Measurements from ENCODE around the gene MACROD2. TPM values are rescaled to one million over a fixed set of nuclear protein-coding genes. Genes with fewer than 3 reads are reported as not detected.

Gene MACROD2
- total RNA-seq, 1 experiment from 2014 or later, result 3.7 TPM

DNA sequence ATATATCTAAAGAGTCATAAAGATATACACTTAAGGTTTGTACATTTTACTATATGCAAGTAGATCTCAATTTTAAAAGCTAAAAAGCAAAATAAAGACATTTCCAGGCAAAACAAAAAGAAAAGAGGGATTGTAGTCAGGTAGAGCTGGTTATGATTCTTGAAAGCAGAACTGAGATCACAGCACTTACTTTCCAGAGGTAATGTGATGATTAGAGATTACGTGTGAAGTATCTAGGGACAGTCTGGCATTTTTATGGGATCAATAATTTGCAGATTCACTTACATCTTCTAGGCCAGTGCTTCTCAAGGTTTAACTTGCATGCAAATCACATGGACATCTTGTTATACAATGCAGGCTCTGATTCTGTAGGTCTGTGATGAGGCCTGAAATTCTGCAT, 1982.4 kb downstream of the MACROD2 start:
- no TSS peak for BruUV-seq (replicated peaks)
- Histone ChIP-seq H3K36me3 (ENCODE audit: control insufficient read depth in 1 of 2, insufficient read depth in 2 of 2, low read length in 2 of 2) (no peaks in the 10 kb centered on the region), H3K27me3 (ENCODE audit: insufficient read depth, low read length) (no peaks in the 10 kb centered on the region), H3K4me2 (ENCODE audit: low read length) (no peak overlapping the region), H3K9me2 (ENCODE audit: insufficient read depth) (no peaks in the 10 kb centered on the region), H3K4me1 (ENCODE audit: control insufficient read depth in 1 of 2, insufficient read depth in 2 of 2, low read length in 2 of 2) (no peaks in the 10 kb centered on the region), H3K27ac (ENCODE audit: low read depth, low read length) (no peak overlapping the region), H3K4me3 (replicated peaks in 1 of 2; ENCODE audit: low read depth in 1 of 2, low read length in 2 of 2) (no peak overlapping the region), H4K20me1 (ENCODE audit: insufficient read depth) (no peaks in the 10 kb centered on the region), H3K9ac (ENCODE audit: low read length) (no peak overlapping the region), H3K79me2 (ENCODE audit: insufficient read depth, low read length) (no peaks in the 10 kb centered on the region), H3K9me3 (ENCODE audit: control insufficient read depth in 1 of 2, insufficient read depth in 1 of 2, low read depth in 1 of 2, low read length in 2 of 2) (peaks cover 0 to 4% of the 10 kb centered on the region in 2 experiments; a peak in 1 of 4 replicates), H2AFZ (ENCODE audit: low read depth, low read length, poor library complexity, severe bottlenecking) (no peak overlapping the region)
- intact Hi-C loops (cut with micrococcal nuclease), result no loop called here
- CTCF ChIA-PET, result no interaction called here
- TF ChIP-seq TCF7L2 (IDR thresholded peaks at IDR 0.05; ENCODE audit: borderline replicate concordance, extremely low read depth, insufficient read depth, insufficient read length) (no peak), CEBPB (IDR thresholded peaks at IDR 0.05; ENCODE audit: low read depth) (no peak), SRF (IDR thresholded peaks at IDR 0.05; ENCODE audit: low read depth) (no peak), POLR2A (IDR thresholded peaks at IDR 0.05; ENCODE audit: borderline replicate concordance, extremely low read depth, insufficient read depth, insufficient read length) (no peak), EGR1 (IDR thresholded peaks at IDR 0.05; ENCODE audit: low read depth) (no peak), SIN3A (IDR thresholded peaks at IDR 0.05; ENCODE audit: low read depth) (no peak), YY1 (IDR thresholded peaks at IDR 0.05; ENCODE audit: extremely low read depth, insufficient replicate concordance, low read depth, low read length) (no peak), RAD21 (IDR thresholded peaks at IDR 0.05; ENCODE audit: low read depth) (no peak), ZFX (IDR thresholded peaks at IDR 0.05) (no peak), POLR2AphosphoS5 (IDR thresholded peaks at IDR 0.05; ENCODE audit: low read depth, low read length) (no peak), FOSL1 (IDR thresholded peaks at IDR 0.05; ENCODE audit: low read depth) (no peak), ELF1 (IDR thresholded peaks at IDR 0.05; ENCODE audit: borderline replicate concordance, low read depth) (no peak), JUND (IDR thresholded peaks at IDR 0.05) (no peak), CBX3 (IDR thresholded peaks at IDR 0.05; ENCODE audit: low read depth) (no peak), SP1 (IDR thresholded peaks at IDR 0.05; ENCODE audit: low read depth) (no peak)
- TF ChIP-seq, protein P1, sequence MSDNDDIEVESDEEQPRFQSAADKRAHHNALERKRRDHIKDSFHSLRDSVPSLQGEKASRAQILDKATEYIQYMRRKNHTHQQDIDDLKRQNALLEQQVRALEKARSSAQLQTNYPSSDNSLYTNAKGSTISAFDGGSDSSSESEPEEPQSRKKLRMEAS (IDR thresholded peaks at IDR 0.05), result no peak
- TF ChIP-seq, protein P2, sequence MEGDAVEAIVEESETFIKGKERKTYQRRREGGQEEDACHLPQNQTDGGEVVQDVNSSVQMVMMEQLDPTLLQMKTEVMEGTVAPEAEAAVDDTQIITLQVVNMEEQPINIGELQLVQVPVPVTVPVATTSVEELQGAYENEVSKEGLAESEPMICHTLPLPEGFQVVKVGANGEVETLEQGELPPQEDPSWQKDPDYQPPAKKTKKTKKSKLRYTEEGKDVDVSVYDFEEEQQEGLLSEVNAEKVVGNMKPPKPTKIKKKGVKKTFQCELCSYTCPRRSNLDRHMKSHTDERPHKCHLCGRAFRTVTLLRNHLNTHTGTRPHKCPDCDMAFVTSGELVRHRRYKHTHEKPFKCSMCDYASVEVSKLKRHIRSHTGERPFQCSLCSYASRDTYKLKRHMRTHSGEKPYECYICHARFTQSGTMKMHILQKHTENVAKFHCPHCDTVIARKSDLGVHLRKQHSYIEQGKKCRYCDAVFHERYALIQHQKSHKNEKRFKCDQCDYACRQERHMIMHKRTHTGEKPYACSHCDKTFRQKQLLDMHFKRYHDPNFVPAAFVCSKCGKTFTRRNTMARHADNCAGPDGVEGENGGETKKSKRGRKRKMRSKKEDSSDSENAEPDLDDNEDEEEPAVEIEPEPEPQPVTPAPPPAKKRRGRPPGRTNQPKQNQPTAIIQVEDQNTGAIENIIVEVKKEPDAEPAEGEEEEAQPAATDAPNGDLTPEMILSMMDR (IDR thresholded peaks at IDR 0.05 in 2 of 3, conservative IDR thresholded peaks at IDR 0.05 in 1 of 3; ENCODE audit: borderline replicate concordance in 1 of 3, insufficient read depth in 1 of 3, low read depth in 2 of 3, low read length in 2 of 3), result no peak
- TF ChIP-seq, protein P3, sequence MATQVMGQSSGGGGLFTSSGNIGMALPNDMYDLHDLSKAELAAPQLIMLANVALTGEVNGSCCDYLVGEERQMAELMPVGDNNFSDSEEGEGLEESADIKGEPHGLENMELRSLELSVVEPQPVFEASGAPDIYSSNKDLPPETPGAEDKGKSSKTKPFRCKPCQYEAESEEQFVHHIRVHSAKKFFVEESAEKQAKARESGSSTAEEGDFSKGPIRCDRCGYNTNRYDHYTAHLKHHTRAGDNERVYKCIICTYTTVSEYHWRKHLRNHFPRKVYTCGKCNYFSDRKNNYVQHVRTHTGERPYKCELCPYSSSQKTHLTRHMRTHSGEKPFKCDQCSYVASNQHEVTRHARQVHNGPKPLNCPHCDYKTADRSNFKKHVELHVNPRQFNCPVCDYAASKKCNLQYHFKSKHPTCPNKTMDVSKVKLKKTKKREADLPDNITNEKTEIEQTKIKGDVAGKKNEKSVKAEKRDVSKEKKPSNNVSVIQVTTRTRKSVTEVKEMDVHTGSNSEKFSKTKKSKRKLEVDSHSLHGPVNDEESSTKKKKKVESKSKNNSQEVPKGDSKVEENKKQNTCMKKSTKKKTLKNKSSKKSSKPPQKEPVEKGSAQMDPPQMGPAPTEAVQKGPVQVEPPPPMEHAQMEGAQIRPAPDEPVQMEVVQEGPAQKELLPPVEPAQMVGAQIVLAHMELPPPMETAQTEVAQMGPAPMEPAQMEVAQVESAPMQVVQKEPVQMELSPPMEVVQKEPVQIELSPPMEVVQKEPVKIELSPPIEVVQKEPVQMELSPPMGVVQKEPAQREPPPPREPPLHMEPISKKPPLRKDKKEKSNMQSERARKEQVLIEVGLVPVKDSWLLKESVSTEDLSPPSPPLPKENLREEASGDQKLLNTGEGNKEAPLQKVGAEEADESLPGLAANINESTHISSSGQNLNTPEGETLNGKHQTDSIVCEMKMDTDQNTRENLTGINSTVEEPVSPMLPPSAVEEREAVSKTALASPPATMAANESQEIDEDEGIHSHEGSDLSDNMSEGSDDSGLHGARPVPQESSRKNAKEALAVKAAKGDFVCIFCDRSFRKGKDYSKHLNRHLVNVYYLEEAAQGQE (IDR thresholded peaks at IDR 0.05; ENCODE audit: low read depth), result no peak
- ATAC-seq (no peak), DNase-seq (ENCODE audit: low read depth, low spot score) (no peak)
- RAD21 ChIA-PET (ENCODE audit: low non-redundant PET in 1 of 2, low total read pairs in 2 of 2, uncharacterized antibody in 2 of 2, unreplicated experiment in 2 of 2), result no interaction called here
- POLR2A ChIA-PET, result no interaction called here

Data from HCT116 (cell line).